HCT116 (cell line): ENCODE results near the gene NOTO. TPM values are rescaled to one million over a fixed set of nuclear protein-coding genes. Genes with fewer than 3 reads are reported as not detected.
"Not testable (repeated sequence)": the region's sequence is repeated elsewhere in the genome, so short reads cannot be mapped to it uniquely, and the experiment has no call there.

Experiments
- ATAC-seq: fragments of 200-7000 bp; cut with Tn5 transposase; 2 replicates; pipeline ENCODE4 v1.9.1; 2020; ENCODE audit warnings: mild to moderate bottlenecking, moderate library complexity
- BruUV-seq: library from RNA; stranded (reverse); fragments of 400-500 nt; replicated peaks from 2 replicates; lab custom pipeline; 2021; lab: Mats Ljungman, UMichigan
- CTCF ChIA-PET: fragments of 300-600 bp; sonication (Branson Sonifier 250); formaldehyde crosslinking; loops from one replicate; lab custom pipeline; 2021; ENCODE audit warnings: antibody characterized with exemption; lab: Charles Lee
- POLR2A ChIA-PET: fragments of 300-600, 350-600 bp; sonication (Branson Sonifier 250); formaldehyde crosslinking; loops from one replicate; lab custom pipeline; 2021; ENCODE audit warnings: antibody characterized with exemption; lab: Charles Lee
- RAD21 ChIA-PET, 2 experiments: fragments of 300-600 bp; sonication (Branson Sonifier 250); formaldehyde crosslinking; loops; one replicate each; lab custom pipeline; 2023; ENCODE audit warnings: low total read pairs in 2 of 2; ENCODE audit not compliant: uncharacterized antibody in 2 of 2, unreplicated experiment in 2 of 2, low non-redundant PET in 1 of 2; lab: Charles Lee
- DNase-seq: peaks from one replicate; pipeline ENCODE4 v3.0.0-alpha.2; 2010; ENCODE audit warnings: low read depth, low spot score
- H2AFZ ChIP-seq: fragments of 200-600 bp; shearing (Covaris generic), sonication (generic); 2 replicates; pipeline ENCODE4 v1.6.1; 2017; ENCODE audit warnings: low read depth, mixed run types, mixed read lengths, antibody characterized with exemption, low read length; ENCODE audit not compliant: poor library complexity, severe bottlenecking
- H3K27ac ChIP-seq: 2 replicates; pipeline ENCODE4 v1.5.1; 2012; ENCODE audit warnings: low read depth, low read length
- H3K27me3 ChIP-seq: fragments of 200-600 bp; sonication (generic); 2 replicates; pipeline ENCODE4 v1.6.1; 2016; ENCODE audit warnings: mixed run types, low read length, mixed read lengths; ENCODE audit not compliant: insufficient read depth
- H3K36me3 ChIP-seq, 2 experiments: fragments of 200-500 bp in 1 of 2; fragments of 200-600 bp in 1 of 2; sonication (Bioruptor generic) in 1 of 2; sonication (generic) in 1 of 2; 2 replicates each; pipeline versions ENCODE4 v1.5.1 to v1.6.1; 2014 to 2016; ENCODE audit warnings: low read length in 2 of 2, inconsistent platforms in 1 of 2, mixed read lengths in 1 of 2, mixed run types in 1 of 2; ENCODE audit not compliant: insufficient read depth in 2 of 2, control insufficient read depth in 1 of 2
- H3K4me1 ChIP-seq, 2 experiments: fragments of 200-600 bp in 1 of 2; sonication (generic) in 1 of 2; 2 replicates each; pipeline versions ENCODE4 v1.5.1 to v1.6.1; 2012 to 2017; ENCODE audit warnings: low read length in 2 of 2, inconsistent platforms in 1 of 2, mild to moderate bottlenecking in 1 of 2, mixed read lengths in 1 of 2, mixed run types in 1 of 2, moderate library complexity in 1 of 2; ENCODE audit not compliant: insufficient read depth in 2 of 2, control insufficient read depth in 1 of 2
- H3K4me2 ChIP-seq: fragments of 200-600 bp; sonication (generic); 2 replicates; pipeline ENCODE4 v1.6.1; 2017; ENCODE audit warnings: mixed run types, low read length, mixed read lengths
- H3K4me3 ChIP-seq, 2 experiments: fragments of 200-600 bp in 1 of 2; sonication (generic) in 1 of 2; replicated peaks in 1 of 2; 2 replicates each; pipeline ENCODE4 v1.5.1; 2011 to 2016; ENCODE audit warnings: low read length in 2 of 2, control low read depth in 1 of 2, low read depth in 1 of 2, mild to moderate bottlenecking in 1 of 2, mixed read lengths in 1 of 2, mixed run types in 1 of 2
- H3K79me2 ChIP-seq: fragments of 200-600 bp; sonication (generic); 2 replicates; pipeline ENCODE4 v1.6.1; 2017; ENCODE audit warnings: mild to moderate bottlenecking, mixed run types, low read length, moderate library complexity, mixed read lengths; ENCODE audit not compliant: insufficient read depth
- H3K9ac ChIP-seq: fragments of 200-600 bp; sonication (generic); 2 replicates; pipeline ENCODE4 v1.6.1; 2016; ENCODE audit warnings: low read length, mixed read lengths
- H3K9me2 ChIP-seq: fragments of 200-600 bp; sonication (generic), shearing (Covaris generic); 2 replicates; pipeline ENCODE4 v1.6.1; 2017; ENCODE audit warnings: mixed run types, mild to moderate bottlenecking, moderate library complexity; ENCODE audit not compliant: insufficient read depth
- H3K9me3 ChIP-seq, 2 experiments: fragments of 200-500 bp in 1 of 2; fragments of 200-600 bp in 1 of 2; sonication (Bioruptor generic) in 1 of 2; sonication (generic) in 1 of 2; 2 replicates each; pipeline ENCODE4 v1.6.1; 2014 to 2017; ENCODE audit warnings: low read length in 2 of 2, mixed read lengths in 2 of 2, inconsistent platforms in 1 of 2, low read depth in 1 of 2, mild to moderate bottlenecking in 1 of 2, mixed run types in 1 of 2, moderate library complexity in 1 of 2; ENCODE audit not compliant: control insufficient read depth in 1 of 2, insufficient read depth in 1 of 2
- H4K20me1 ChIP-seq: fragments of 200-600 bp; sonication (generic), shearing (Covaris generic); 2 replicates; pipeline ENCODE4 v1.6.1; 2017; ENCODE audit warnings: mixed run types, mild to moderate bottlenecking, moderate library complexity; ENCODE audit not compliant: insufficient read depth
- intact Hi-C: fragments of 100-400 bp; cut with micrococcal nuclease; formaldehyde crosslinking; loops from 2 replicates; pipeline ENCODE4 v1.10.0; 2022
- total RNA-seq: library from RNA; stranded (reverse); gene quantifications from one replicate; pipeline ENCODE4 v1.2.1, GENCODE V29; 2021; ENCODE audit not compliant: unreplicated experiment

NOTO gene
- total RNA-seq, 1 experiment from 2014 or later: not detected

DNA sequence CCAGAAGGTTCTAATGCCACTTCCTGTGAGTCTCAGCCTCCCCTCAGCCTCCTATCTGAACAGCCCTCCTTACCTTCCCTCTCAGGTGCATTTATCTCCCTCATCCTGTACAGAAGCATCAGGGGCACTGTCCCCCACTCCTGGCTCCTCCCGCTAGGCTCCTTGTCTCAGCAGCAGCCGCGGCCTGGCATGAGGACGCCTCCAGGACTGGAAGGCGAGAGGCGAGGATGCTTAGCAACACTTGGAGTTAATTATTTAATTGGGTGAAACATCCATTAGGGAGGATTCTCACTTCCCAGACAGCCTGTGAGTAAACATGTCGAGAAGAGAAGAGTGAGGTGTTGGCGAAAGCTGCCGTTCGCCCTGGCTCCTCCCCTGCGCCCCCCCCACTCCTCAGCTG is 36.4 kb upstream of the NOTO start:
- H3K9ac ChIP-seq, intact Hi-C loops, H4K20me1 ChIP-seq, RAD21 ChIA-PET, H3K27ac ChIP-seq, H3K4me2 ChIP-seq, H3K4me1 ChIP-seq, H3K36me3 ChIP-seq, ATAC-seq, CTCF ChIA-PET, H3K9me2 ChIP-seq, H2AFZ ChIP-seq, H3K9me3 ChIP-seq, BruUV-seq, POLR2A ChIA-PET, DNase-seq, H3K4me3 ChIP-seq, H3K79me2 ChIP-seq, H3K27me3 ChIP-seq: not testable (repeated sequence)

GRCh38 chr2:73166813-73167212 is 35.6 kb upstream of the NOTO start:
- H2AFZ ChIP-seq, ATAC-seq, H3K79me2 ChIP-seq, RAD21 ChIA-PET, H3K36me3 ChIP-seq, H3K27me3 ChIP-seq, H3K4me1 ChIP-seq, H3K4me3 ChIP-seq, H3K9ac ChIP-seq, H3K9me2 ChIP-seq, H3K27ac ChIP-seq, H3K9me3 ChIP-seq, DNase-seq, CTCF ChIA-PET, H4K20me1 ChIP-seq, H3K4me2 ChIP-seq, BruUV-seq, POLR2A ChIA-PET, intact Hi-C loops: not testable (repeated sequence)

GRCh38 chr2:73168348-73168747 is 34.0 kb upstream of the NOTO start:
- intact Hi-C loops, H4K20me1 ChIP-seq, H3K79me2 ChIP-seq, H3K4me2 ChIP-seq, H3K27ac ChIP-seq, H3K9ac ChIP-seq, POLR2A ChIA-PET, ATAC-seq, BruUV-seq, DNase-seq, RAD21 ChIA-PET, H3K36me3 ChIP-seq, H3K4me1 ChIP-seq, H3K9me2 ChIP-seq, H3K9me3 ChIP-seq, CTCF ChIA-PET, H3K27me3 ChIP-seq, H3K4me3 ChIP-seq, H2AFZ ChIP-seq: not testable (repeated sequence)

DNA sequence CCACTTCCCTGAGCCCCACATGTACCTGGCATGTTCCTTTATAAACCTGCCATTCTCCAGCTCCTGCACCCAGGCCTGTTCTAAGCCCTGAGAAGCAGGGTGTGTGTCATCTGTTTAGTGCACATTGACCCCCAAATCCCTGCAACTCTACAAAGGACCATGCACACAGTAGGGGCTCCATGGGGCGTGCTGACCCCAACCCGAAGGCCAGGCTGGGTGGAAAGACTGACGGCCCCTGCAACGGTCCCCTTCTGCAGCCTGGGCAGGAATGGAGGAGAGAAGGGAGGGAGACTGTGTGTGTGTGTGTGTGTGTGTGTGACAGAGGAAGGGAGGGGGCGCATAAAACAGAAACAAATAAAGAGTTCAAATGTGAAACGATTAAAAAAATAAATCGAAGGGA is 32.0 kb upstream of the NOTO start:
- H3K27me3 ChIP-seq, CTCF ChIA-PET, POLR2A ChIA-PET: not testable (repeated sequence)

More for the DNA sequence above, 32.0 kb upstream of the NOTO start:
- BruUV-seq, DNase-seq, H3K9me3 ChIP-seq, H2AFZ ChIP-seq, H3K4me3 ChIP-seq, H3K79me2 ChIP-seq, H3K4me1 ChIP-seq, H4K20me1 ChIP-seq, intact Hi-C loops, H3K4me2 ChIP-seq, H3K27ac ChIP-seq, H3K9ac ChIP-seq, H3K9me2 ChIP-seq, ATAC-seq, H3K36me3 ChIP-seq, RAD21 ChIA-PET: not testable (repeated sequence)
